Right lung (tissue), 5 donors: ENCODE data around the gene PTH1R. TPM values are rescaled to one million over a fixed set of nuclear protein-coding genes. Genes with fewer than 3 reads are reported as not detected.

ENCODE experiments used
- DNase-seq, 2 donors: peaks; one replicate each; pipeline ENCODE4 v3.0.0-alpha.2; 2013
- polyA plus RNA-seq, 5 donors: library from polyadenylated mRNA; unstranded; fragments of 120-200 nt; gene quantifications; one replicate each; pipeline versions ENCODE4 v1.2.1 to v1.2.3, GENCODE V29; 2013; ENCODE audit warnings: inconsistent platforms in 1 of 5, low replicate concordance in 1 of 5; ENCODE audit not compliant: insufficient read length in 5 of 5, insufficient read depth in 1 of 5

Gene PTH1R
- polyA plus RNA-seq, 5 donors, result 63.3 to 136 (median 78.3) TPM

DNA sequence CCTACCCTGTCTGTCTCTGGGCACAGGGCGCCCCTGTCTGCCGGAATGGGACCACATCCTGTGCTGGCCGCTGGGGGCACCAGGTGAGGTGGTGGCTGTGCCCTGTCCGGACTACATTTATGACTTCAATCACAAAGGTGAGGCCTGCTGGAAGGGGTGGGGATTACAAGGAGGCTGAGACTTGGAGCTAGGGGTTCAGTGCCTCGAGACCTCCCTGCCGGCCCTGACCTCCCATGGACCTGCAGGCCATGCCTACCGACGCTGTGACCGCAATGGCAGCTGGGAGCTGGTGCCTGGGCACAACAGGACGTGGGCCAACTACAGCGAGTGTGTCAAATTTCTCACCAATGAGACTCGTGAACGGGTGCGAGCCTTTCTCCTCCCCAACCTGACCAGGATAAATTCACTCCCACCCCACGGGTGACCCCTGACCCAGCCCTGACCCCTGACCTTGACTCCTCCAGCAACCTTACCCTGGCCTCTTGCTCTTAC is 20.4 kb downstream of the PTH1R start:
- DNase-seq, result no peak

DNA sequence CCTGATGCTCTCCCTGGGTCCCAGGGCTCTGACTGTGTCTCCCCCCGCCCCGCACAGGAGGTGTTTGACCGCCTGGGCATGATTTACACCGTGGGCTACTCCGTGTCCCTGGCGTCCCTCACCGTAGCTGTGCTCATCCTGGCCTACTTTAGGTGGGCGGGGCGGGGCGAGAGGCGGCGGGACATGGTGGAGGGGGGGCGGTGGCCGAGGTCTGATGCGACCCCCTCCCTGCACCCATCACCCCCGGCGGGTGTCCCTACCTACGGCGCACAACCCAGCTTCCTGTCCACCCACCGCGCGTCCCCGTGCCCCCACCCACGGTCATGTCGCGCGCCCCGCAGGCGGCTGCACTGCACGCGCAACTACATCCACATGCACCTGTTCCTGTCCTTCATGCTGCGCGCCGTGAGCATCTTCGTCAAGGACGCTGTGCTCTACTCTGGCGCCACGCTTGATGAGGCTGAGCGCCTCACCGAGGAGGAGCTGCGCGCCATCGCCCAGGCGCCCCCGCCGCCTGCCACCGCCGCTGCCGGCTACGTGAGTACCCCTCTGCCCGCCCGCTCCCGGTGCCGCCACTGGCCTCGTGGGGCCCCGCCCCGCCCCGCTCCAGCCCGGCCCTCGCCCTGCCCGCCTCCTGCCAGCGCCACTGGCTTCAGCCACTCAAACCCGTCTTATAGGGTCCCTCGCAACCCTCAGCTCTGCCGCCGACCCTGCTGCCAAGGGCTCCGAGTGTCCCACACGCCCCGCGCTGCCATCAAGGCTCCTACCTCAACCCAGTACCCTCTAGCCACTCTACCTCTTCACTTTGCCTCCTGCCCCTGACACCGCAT is 21.0 kb downstream of the PTH1R start:
- no peak for DNase-seq

DNA sequence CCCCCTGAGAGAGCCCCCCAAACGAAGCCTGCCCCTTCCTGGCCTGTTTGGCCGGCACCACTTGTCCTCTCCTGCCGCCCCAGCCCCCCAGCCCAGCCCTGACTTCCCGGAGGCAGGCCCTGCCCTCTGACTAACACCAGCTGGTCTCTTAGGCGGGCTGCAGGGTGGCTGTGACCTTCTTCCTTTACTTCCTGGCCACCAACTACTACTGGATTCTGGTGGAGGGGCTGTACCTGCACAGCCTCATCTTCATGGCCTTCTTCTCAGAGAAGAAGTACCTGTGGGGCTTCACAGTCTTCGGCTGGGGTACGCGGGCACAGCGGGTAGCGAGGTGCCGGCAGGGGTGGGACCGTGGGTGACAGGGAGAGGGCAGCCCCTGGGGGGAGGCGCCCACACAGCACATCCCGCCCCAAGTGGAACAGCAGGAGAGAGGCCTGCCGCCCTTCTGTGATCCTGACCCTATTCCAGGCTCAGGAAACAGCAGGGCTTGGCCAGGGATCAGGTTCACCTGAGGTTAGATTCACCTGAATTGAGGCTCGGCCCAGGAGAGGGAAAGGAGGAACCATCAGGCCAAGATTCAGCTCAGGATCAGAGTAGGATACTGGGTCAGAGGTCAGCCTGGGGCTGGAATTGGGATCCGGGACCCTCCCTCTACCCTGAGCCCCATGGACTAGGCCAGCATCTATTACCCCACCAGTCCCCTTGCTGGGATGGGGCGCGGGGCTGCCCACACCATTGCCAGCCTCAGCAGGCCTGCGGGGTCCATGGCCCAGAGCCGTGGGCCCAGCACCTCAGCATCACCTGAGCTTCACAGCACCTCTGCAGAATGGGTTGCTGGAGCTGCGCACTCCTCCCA is 21.9 kb downstream of the PTH1R start:
- DNase-seq, result no peak

DNA sequence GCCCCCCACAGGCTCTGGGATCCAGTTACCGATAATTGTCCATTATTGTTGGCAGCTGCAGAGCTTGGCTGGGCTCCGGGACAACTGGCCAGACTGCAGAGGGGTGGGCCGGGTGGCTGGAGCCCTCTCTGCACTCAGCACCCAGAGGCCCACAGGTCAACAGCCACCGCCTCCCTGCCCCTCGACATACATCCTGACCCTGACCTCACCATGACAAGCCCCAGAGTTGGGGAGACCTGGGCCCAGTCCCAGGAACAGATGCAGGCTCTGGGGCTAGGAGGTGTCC is 22.4 kb downstream of the PTH1R start:
- no peak for DNase-seq

DNA sequence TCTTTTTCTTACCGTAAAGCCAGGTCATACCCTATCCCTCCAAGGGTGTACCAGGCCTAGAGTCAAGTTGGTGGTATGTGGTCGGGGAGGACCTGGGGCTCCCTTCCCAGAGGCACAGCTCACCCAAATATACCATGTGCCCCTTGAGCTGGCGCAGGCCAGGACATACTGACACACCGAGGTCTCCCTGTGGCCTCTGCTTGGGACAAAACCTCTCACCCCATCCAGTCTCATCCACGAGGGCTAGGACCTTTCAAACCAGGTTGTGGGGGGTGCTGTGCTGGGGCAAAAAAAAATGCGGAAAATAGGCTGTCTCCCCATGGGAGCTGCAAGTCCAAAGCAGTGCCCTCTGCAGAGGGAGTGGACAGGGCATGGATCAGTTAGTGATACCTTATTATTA is 22.8 kb downstream of the PTH1R start:
- no peak for DNase-seq

DNA sequence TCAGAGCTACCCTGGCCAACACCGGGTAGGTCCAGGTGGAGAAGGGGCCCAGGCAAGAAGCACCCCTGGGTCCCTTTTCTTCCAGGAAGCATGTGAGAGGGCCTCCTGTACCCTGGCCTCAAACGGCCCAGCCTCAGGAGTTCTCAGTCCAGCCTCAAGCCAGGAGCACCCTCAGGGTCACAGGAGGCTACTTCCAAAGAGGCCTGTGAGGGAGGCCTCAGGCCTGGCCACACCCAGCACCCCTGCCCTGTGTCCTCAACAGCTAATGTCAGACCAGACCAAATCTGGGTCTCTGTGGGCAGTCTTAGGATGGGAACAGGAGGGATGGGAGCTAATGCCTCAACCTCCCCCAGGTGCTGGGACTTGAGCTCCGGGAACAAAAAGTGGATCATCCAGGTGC is 23.5 kb downstream of the PTH1R start:
- DNase-seq, result no peak

DNA sequence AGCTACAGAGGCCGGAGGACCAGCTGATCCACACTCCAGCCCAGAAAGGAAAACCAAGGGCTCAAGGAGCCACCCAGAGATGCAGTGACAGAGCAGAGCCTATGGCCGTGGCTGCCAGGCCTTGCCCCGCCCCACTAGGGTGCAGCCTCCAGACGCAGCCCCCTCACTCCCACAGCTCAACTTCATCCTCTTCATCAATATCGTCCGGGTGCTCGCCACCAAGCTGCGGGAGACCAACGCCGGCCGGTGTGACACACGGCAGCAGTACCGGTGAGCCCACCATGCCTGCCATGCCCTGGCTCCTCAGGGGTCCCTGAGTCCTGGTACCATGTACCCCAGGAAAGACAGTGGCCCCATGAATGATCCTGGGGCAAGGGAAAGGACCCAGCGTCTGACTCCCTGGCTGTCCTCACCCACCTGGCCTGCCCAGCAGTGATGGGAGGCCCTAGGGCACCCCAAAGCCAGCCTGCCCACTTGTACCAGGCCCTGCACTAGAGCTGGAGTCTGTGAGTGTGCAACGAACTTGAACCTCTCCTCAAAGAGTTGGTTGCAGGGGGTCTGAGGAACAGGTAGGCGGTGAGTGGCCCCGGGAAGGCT is 24.2 kb downstream of the PTH1R start:
- no peak for DNase-seq

DNA sequence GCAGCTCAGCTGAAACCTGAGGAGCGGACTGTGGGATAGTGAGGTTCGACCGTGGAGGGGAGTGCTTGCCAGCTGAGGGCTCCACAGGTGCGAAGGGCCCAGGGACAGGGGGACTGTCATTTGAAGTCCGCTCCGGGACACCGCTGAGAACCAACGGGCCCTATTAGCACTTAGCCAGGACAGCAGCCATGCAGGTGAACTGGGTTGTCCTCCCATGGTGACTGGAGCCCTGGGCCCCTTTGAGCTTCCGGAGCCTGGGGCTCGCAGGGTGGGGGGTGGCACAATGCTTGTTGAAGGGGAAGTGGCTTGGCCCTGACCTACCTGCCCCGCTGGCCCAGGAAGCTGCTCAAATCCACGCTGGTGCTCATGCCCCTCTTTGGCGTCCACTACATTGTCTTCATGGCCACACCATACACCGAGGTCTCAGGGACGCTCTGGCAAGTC is 24.7 kb downstream of the PTH1R start:
- DNase-seq, result no peak

DNA sequence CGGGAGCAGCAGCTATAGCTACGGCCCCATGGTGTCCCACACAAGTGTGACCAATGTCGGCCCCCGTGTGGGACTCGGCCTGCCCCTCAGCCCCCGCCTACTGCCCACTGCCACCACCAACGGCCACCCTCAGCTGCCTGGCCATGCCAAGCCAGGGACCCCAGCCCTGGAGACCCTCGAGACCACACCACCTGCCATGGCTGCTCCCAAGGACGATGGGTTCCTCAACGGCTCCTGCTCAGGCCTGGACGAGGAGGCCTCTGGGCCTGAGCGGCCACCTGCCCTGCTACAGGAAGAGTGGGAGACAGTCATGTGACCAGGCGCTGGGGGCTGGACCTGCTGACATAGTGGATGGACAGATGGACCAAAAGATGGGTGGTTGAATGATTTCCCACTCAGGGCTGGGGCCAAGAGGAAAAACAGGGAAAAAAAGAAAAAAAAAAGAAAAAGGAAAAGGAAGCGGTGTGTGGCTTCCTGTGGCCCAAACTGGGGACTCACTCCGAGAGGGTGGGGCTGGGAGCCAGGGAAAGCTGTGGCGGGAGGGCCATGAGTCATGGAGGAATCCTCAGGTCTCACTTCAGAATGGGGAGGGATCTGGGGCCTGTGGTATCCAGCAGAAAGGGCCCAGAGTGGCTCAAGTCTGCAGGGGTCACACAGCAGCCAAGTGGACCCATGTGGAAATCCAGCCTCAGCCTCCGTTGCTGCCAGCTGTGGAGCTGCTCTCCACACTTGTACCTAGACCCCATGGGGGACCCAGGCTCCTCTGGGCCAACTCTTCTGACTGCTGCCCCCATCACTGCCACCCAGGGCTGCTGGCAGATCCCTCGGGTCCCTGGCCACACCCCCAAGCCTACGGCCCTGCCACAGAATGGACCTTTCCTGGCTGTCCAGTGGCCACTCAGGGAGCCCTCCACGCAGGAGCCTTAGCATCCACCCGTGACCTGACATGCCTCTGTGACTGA is 26.1 kb downstream of the PTH1R start:
- no peak for DNase-seq

DNA sequence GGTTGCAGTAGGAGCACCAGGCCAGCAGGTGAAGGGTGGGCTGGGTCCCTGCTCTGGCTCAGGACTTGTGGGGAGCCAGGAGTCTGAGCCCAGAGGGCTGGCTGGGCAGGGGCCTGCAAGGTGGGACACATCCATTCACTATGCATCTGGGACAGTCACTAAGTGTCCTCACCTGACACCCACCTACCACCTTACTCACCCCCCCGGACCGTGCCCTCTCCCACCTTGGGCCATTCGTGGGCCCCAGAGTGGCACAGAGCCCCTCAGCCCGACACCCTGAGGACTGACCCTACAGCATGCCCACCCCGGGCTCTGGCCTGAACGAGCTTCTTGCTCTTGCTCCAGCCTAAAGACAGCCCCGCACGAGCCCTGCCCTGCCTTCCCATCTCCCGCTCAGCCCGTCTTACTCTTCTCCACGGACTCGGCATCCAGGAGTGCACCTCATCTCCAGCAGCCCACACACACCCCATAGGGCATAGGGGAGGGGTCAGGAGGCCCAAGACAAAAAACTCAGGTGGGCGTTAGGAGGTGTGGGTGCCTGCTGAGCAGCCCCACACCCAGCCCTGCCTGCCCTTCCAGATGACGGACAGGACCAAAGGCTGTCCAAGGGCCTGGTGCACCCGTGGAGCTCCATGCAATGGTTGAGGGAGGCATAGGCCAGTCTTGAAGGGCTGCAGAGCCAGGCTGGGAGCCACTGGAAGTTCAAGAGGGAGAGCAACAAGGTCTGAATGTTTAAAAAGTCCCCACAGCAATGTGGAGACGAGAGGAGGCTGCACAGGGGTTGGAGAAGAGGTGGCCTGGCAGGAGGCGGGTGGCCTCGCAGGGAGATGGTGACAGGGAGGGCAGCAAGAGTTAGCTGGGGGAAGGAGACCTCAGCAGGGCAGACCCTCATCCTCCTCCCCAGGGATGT is 27.0 kb downstream of the PTH1R start:
- no peak for DNase-seq

DNA sequence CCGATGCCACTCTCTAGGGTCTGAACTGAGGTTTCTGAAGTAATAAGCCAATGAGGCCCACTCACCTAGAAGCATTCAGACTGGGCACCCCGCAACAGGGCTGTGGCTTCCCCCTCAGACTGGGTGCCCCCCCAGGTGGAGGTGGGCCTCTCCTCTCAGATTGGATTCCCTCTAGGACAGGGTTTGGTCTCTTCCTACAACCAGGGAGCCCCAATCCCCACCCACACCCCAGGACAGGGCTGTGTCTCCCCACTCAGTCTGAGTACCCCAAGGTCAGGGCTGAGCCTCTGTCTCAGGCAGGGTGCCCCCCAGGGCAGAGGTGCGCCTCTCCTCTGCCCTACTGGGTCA is 27.7 kb downstream of the PTH1R start:
- DNase-seq, result no peak

DNA sequence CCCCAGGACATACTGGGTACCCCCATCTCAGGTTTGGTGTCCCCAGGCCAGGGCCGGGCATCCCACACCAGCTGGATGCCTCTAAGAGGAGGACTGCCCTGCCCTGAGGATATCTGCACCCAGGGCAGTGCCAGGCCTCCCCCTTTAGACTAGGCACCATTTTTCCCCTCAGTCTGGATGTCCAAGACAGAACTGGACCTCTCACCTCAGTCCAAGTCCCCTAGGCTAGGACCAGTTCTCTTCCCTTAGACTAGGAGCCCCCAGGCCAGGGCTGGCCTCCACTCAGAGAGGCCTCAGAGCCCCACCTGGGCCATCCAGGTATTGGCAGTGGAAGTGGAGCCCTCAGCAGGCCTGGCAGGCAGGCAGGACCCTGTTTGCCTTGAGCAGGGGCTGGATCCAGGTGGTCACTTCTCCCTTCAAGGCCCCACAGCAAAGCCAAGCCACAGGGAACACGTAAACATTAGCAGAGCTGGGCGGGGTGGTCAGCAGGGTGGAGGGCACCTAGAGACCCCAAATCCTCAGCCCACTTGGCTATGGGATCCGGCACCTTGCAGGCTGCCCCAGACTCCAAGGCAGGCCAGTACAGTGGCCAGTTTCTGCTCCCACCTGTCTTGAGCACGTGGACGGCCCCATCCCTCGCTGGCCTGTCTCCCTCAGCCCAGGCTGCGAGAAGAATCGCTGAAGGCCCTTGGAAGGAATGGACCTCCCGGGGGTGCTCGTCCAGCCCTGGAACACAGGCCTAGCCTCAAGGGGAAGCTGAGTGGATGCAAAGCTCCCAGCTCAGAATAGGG is 28.3 kb downstream of the PTH1R start:
- no peak for DNase-seq

DNA sequence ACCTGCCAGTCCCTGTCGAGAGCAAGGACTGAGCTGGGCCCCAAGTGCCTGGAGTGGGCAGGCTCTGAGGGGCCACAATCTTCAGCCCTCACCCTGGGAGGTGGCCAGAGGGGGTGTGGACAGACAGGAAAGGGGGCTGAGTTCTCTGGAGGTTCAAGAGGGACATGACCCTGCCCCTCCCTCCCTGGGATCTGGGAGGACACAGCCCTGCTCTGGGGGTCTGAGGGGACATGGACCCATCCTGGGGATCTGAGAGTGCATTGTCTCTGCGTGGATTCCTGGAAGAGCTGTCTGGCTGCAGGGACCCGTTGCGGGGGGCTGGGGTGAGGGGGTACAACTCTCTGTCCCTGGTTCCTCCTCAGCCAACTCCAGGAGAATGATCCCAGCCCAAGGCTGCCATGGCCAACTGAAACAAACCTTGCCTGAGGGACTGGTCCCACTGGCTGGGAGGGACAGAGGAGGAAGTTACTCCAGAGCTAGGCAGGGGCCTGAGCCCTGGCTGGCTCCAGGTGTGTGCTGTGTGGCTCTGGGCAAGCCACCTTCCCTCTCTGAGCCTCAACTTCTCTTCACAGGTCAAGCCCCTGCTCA is 29.0 kb downstream of the PTH1R start:
- DNase-seq, result no peak

DNA sequence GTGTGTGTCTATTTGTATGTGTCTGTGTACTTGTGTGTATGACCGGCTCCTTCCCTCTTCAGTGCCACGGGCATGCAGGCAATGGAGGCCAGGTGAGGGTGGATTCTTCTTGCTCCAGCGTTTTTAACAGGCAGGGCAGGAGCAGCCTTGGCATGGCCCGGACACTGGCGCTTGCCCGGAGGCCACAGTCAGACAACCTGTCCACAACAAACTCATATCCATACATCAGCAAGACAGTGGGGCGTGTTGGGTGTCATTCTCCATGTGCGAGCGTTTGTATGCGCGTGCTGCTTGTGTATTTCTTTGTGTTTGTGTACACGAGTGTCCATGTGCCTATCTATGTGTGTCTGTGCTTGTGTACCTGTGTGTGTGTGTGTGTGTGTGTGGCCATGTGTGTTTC is 29.8 kb downstream of the PTH1R start:
- no peak for DNase-seq

DNA sequence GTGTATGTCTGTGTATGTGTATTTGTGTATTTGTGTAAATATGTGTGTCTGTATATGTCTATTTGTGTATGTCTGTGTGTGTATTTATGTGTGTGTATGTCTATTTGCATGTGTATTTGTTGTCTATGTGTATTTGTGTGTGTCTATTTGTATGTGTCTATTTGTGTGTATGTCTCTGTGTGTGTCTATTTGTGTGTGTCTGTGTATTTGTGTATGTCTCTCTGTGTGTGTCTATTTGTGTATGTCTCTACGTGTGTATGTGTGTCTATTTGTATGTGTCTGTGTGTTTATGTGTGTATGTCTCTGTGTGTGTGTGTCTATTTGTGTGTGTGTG is 30.4 kb downstream of the PTH1R start:
- DNase-seq, result no peak

DNA sequence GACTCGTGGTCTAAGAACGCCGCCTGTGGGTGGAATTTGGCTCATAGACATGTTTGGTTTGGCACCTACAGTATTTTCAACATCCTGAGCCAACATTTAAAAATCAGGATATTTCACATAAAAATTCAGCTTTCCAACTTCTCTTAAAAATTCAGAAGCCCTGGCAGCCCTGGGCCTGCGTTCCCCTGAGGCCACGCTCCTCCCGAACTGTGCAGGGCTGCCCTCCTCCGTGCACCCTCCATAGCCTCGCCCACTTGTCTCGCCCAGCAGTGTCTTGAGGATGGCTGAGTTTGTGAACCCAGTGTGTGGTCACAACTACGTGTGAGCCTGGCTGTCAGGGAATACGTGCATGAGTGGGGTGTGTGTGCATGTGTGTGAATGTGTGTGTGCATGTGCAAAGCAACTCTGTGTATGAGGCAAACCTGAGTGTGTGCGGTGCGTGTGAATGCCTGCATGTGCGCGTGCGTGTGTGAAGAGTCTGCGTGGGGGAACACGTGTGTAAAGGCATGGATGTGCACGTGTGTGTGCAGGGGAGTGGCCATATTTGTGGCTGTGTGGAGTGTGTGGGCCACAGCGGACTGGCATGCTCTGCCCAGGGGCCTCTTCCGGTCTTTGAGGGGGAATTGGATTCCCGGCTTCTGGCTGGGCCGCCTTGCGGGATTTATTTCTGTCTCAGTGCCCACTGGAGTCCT is 30.9 kb downstream of the PTH1R start:
- DNase-seq, result no peak

DNA sequence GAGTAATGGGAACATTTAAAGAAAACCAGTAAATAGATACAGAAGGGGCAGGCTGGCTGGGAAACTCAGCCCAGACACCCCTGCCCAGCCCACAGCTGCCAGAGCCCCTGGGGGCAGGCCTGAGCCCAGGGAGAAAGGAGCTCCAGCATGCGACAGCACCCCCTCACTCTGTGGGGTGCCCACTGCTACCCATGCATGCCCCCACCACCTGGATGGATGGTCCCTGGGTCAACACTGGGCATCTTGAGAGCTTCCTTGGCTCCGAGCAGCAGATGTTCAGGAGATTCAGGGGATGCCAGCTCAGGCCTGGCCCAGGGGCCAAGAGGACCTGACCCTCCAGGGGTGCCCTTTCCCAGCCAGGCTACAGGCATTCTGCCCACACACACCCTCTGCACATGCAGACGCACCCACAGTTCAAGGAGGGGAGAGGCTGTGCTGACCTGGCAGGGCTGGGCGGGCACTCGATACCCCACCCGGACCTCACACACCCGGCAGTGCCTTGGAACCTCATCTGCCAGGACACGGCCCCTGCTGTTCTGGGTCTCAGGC is 31.5 kb downstream of the PTH1R start:
- no peak for DNase-seq

DNA sequence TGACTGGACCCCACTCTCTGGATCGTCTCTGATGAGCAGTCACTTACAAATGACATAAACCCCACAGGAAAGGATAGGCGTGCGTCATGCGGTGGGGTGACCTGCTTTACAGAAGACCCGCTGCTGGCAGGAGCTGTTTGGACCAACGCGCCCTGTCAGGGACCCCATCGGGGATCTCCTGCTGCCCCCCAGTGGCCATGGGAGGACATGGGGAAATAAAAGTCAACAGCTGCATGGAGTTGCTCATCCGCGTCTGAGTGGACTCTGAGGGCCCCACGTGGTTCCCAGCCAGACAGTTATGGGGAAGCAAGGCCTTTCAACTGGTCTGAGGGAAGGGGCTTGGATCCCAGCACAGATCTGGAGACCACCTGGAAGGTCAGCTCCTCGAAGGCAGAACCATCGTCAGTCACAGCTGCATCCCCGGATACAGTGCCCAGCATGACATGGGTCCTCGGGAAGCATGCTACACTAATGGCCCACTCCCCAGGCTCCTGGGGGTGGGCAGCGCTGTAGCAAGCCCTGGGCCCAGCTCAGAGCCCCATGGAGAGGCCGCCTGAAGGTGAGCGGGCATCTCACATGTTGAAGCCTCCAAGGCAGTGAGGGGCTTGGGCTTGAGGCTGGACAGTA is 32.1 kb downstream of the PTH1R start:
- DNase-seq, result peak; percentile 73 to 83
